ENCODE measurements around the gene EEF1G. TPM values are rescaled to one million over a fixed set of nuclear protein-coding genes. Genes with fewer than 3 reads are reported as not detected.
A peak's percentile ranks its signal among the peaks of the same experiment; 100 is the strongest.

The EEF1G gene
- total RNA-seq, 3 donors from 2014 or later (not counting 1 experiment from before 2014, with no cell fraction given): 628 to 754 (median 714) TPM

DNA sequence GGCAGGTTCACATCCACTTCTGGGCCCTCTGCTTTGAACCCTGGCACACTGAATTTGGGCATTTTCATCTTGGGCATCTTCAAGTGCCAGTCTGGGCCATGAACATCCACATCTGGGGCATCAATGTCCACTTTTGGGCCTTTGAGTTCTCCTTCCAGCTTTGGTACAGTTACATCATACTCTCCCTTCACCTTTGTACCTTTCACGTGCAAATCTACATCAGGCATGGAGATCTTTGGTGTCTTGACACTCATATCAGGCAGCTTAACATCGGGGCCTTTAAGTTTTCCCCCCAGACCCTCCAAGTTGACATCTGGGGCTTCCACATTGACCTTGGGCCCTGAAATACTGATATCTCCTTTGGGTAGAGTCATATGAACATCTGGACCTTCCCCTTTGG is 41.6 kb downstream of the EEF1G start:
- Mint-ChIP-seq H3K4me3 (no peak overlapping the region), H3K4me1 (peaks cover 36 to 59% of the 10 kb centered on the region in 2 donors), H3K9me3 (no peaks in the 10 kb centered on the region), H3K27ac (peak overlapping the region; percentile 37 to 74), H3K27me3 (ENCODE audit: low read depth in 2 of 2) (no peaks in the 10 kb centered on the region), H3K36me3 (peaks cover 19% of the 10 kb centered on the region)
- H3K4me3 ChIP-seq (ENCODE audit: low read length): no peak overlapping the region
- no peak for DNase-seq
- intact Hi-C loops (cut with micrococcal nuclease): no loop called here
- no peak for ATAC-seq
- H3K27ac ChIP-seq (ENCODE audit: low read length): no peak overlapping the region
- peaks cover 85% of the 10 kb centered on the region for H3K36me3 ChIP-seq (ENCODE audit: control insufficient read depth, insufficient read depth, low read length)
- TF ChIP-seq CTCF (IDR thresholded peaks at IDR 0.05): no peak
- no peaks in the 10 kb centered on the region for H3K9me3 ChIP-seq (ENCODE audit: control insufficient read depth, insufficient read depth, low read length)
- 93% methylated on average over 2 of the region's 2 CpGs for WGBS (ENCODE audit: insufficient coverage)
- H3K4me1 ChIP-seq (ENCODE audit: control insufficient read depth, insufficient read depth, low read length): peaks cover 1% of the 10 kb centered on the region
- H3K27me3 ChIP-seq (ENCODE audit: control insufficient read depth, insufficient read depth, low read length): no peaks in the 10 kb centered on the region

- Mint-ChIP-seq H3K27ac (peak overlapping the region; percentile 65 to 70), H3K36me3 (no peaks in the 10 kb centered on the region), H3K27me3 (ENCODE audit: low read depth in 2 of 2) (no peaks in the 10 kb centered on the region), H3K4me3 (peak overlapping the region; percentile 28), H3K9me3 (no peaks in the 10 kb centered on the region), H3K4me1 (peaks cover 17 to 31% of the 10 kb centered on the region in 2 donors)
- Histone ChIP-seq H3K9me3 (ENCODE audit: control insufficient read depth, insufficient read depth, low read length) (no peaks in the 10 kb centered on the region), H3K27ac (ENCODE audit: low read length) (no peak overlapping the region), H3K36me3 (ENCODE audit: control insufficient read depth, insufficient read depth, low read length) (peaks cover 60% of the 10 kb centered on the region), H3K4me3 (ENCODE audit: low read length) (no peak overlapping the region), H3K27me3 (ENCODE audit: control insufficient read depth, insufficient read depth, low read length) (no peaks in the 10 kb centered on the region), H3K4me1 (ENCODE audit: control insufficient read depth, insufficient read depth, low read length) (peaks cover 4% of the 10 kb centered on the region)
- ATAC-seq: no peak
- intact Hi-C loops (cut with micrococcal nuclease): no loop called here
- WGBS (ENCODE audit: insufficient coverage): 95% methylated on average over 14 of the region's 14 CpGs
- DNase-seq: no peak
- TF ChIP-seq CTCF (IDR thresholded peaks at IDR 0.05): no peak
Observed at GRCh38 chr11:62516736-62517371, 56.8 kb downstream of the EEF1G start.

GRCh38 chr11:62514151-62514550 is 59.5 kb downstream of the EEF1G start:
- peaks cover 4% of the 10 kb centered on the region for H3K4me1 ChIP-seq (ENCODE audit: control insufficient read depth, insufficient read depth, low read length)
- no peaks in the 10 kb centered on the region for H3K9me3 ChIP-seq (ENCODE audit: control insufficient read depth, insufficient read depth, low read length)
- peaks cover 35% of the 10 kb centered on the region for H3K36me3 ChIP-seq (ENCODE audit: control insufficient read depth, insufficient read depth, low read length)
- Mint-ChIP-seq H3K36me3 (no peaks in the 10 kb centered on the region), H3K9me3 (no peaks in the 10 kb centered on the region), H3K27me3 (ENCODE audit: low read depth in 2 of 2) (no peaks in the 10 kb centered on the region), H3K4me3 (no peak overlapping the region), H3K4me1 (peaks cover 16 to 28% of the 10 kb centered on the region in 2 donors), H3K27ac (peak overlapping the region; percentile 26 to 46)
- intact Hi-C loops (cut with micrococcal nuclease): no loop called here
- TF ChIP-seq CTCF (IDR thresholded peaks at IDR 0.05): no peak
- 65% methylated on average over 6 of the region's 7 CpGs for WGBS (ENCODE audit: insufficient coverage)
- DNase-seq: no peak
- H3K27me3 ChIP-seq (ENCODE audit: control insufficient read depth, insufficient read depth, low read length): no peaks in the 10 kb centered on the region
- H3K27ac ChIP-seq (ENCODE audit: low read length): no peak overlapping the region
- no peak overlapping the region for H3K4me3 ChIP-seq (ENCODE audit: low read length)
- ATAC-seq: peak in 2 of 3 donors; percentile 9 to 20

DNA sequence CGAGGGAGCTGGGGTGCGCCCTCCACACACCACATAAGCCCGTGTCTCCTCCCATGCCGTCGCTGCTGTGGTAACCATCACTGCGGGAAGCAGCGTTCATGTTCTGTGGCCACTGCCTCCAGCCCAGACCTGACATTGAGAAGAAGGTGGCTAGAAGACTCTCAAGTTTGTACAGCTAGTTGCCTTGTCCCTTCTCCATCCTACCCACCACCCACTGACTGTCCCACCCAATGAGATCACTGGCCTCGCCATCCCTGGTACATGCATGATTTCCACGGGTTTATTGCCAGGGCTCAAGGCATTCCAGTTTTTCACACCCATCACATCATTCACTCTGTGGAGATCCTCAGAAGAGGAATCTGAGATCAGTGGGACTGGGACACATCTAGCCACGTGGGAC is 60.1 kb downstream of the EEF1G start:
- Histone ChIP-seq H3K4me1 (ENCODE audit: control insufficient read depth, insufficient read depth, low read length) (peaks cover 5% of the 10 kb centered on the region), H3K4me3 (ENCODE audit: low read length) (no peak overlapping the region), H3K27me3 (ENCODE audit: control insufficient read depth, insufficient read depth, low read length) (no peaks in the 10 kb centered on the region), H3K27ac (ENCODE audit: low read length) (no peak overlapping the region), H3K9me3 (ENCODE audit: control insufficient read depth, insufficient read depth, low read length) (no peaks in the 10 kb centered on the region), H3K36me3 (ENCODE audit: control insufficient read depth, insufficient read depth, low read length) (peaks cover 30% of the 10 kb centered on the region)
- no peak overlapping the region for H3K4me3 Mint-ChIP-seq
- DNase-seq: no peak
- H3K9me3 Mint-ChIP-seq: no peaks in the 10 kb centered on the region
- peaks cover 16 to 32% of the 10 kb centered on the region in 2 donors for H3K4me1 Mint-ChIP-seq
- 91% methylated on average over 10 of the region's 10 CpGs for WGBS (ENCODE audit: insufficient coverage)
- H3K27ac Mint-ChIP-seq: peak overlapping the region; percentile 26 to 46
- TF ChIP-seq CTCF (IDR thresholded peaks at IDR 0.05): no peak
- peak in 2 of 3 donors; percentile 11 for ATAC-seq
- H3K27me3 Mint-ChIP-seq (ENCODE audit: low read depth in 2 of 2): no peaks in the 10 kb centered on the region
- no peaks in the 10 kb centered on the region for H3K36me3 Mint-ChIP-seq
- intact Hi-C loops (cut with micrococcal nuclease): no loop called here

Measured in natural killer cell (primary cell).